ENCODE data around the gene RNU6-1.

Gene RNU6-1

DNA sequence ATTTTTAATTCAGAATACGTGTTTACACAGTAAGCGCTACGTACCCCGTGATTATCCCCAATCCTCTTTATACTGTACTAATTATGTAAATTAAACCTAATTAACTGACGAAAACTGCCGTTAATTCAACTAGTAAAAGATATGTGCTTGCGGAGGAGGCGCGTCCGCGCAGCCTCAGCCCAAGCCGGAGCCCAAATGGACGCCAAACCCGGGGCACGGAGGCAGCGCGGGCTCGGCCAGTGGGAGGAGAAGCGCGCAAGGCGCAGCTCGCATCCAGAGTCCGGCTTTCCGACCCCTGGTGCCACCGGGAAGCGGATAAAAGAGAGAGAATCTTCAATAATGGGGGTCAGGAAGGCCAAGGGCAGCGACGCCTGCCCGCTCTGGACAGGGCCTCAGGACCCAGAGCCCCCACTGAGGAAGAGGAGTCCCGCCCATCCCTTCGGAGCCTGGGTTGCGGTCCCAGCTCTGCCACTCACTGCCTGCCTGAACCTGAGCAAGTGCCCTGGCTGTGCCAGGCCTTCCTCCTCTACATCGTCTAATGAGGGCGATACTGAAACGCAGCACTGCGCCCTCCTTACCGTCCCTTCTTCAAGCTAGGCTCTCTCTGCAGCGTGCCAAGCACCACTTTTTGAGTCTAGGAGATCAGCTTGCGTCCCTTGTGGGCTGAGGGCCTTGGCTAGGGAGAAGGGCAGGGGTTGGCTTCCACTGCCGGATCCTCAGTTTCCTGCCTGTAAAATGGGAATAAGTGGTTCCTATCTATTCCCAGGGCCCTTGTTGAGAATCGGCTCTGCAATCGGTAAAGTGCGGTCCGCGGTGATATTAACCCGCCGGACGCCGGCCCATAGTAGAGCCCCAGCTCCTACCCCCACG lies 19.5 kb downstream of the RNU6-1 start:
- DNase-seq = no peak

DNA sequence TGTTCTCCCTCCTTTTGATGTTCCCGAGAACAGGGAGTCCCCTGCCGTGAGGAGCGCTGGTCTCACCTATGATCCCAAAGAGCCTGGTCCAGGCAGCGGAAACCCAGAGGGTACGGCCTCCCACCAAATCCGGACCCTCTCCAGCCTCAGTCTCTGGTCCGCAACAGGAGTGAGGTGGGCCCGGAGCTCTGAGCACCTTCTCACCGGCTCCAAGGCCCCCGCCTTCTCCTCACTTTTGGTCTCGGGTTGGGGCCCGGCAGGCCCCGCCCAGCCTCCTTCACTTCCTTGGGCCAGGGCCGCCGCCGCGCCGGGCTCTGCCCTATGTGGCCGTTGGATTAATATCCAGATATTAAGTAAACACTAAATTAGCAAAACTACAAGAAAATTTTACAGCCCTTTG lies 20.2 kb downstream of the RNU6-1 start:
- no peak for DNase-seq

GRCh38 chr15:67818464-67818863 lies 21.4 kb downstream of the RNU6-1 start:
- DNase-seq = no peak

GRCh38 chr15:67816668-67817067 lies 23.2 kb downstream of the RNU6-1 start:
- no peak for DNase-seq

GRCh38 chr15:67815036-67815592 lies 24.7 kb downstream of the RNU6-1 start:
- no peak for DNase-seq

DNA sequence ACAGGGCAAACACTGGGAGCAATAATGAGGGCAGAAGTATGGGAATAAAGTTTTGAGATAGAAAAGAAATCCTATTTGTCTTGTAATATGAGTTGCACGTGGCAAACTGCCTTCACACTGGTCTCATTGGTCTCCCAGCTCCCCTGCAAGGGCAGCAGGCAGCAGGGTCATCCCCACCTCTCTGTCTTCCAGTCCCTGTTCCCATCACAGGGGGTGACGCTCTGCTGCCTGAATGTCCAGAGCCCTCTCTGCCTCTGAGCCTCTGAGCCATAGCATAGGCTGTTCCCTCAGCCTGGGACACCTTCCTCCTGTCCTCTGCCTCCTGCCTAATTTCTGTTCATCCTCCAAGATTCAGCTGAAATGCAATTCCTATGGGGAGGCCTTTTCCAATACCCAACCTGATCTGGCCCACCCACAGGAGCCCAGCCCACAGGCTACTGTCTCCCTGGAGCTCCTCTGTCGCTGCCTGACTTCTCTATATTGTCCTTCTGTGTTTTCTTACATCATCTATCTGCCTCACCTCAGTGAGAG lies 26.7 kb downstream of the RNU6-1 start:
- no peak for DNase-seq

DNA sequence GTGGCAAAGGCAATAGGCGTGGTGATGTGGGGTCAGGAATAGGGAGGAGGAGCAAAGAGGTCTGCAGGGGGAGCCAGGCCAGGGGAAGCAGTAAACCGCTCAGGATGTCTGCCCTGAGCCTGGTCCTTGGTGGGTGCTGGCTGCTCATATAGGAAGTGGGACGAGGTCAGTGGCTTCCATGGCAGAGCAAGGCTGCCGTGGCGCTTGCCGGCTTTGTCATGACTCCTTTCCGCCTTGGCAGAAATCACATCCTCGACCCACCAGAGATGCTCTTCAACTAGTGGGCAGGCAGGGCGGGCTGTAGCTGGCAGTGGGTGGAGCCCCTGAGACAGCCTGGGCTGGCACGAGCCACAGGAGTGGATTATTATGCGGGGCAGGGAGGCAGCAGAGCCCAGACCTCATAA lies 27.6 kb downstream of the RNU6-1 start:
- DNase-seq = no peak

DNA sequence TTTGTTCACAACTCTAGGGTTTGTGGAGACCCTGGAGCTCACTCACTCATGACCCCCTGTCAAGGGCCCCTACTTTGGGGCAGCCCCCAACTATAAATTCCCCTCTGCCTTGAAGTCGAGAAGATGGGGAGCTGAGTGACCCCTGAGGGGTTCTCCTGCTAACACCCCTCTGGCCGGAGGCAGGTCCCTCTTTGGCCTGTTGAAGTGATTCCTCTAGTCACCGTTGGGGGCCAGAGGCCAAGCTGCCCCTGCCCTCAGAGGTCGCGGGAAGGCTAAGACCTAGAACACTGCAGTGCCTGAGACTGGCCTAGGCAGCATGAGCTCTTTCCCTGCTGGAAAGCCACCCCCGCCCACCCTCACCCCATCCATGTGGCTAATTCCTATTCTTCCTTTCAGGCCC lies 30.0 kb downstream of the RNU6-1 start:
- DNase-seq = no peak

GRCh38 chr15:67809441-67809840 lies 30.4 kb downstream of the RNU6-1 start:
- no peak for DNase-seq

DNA sequence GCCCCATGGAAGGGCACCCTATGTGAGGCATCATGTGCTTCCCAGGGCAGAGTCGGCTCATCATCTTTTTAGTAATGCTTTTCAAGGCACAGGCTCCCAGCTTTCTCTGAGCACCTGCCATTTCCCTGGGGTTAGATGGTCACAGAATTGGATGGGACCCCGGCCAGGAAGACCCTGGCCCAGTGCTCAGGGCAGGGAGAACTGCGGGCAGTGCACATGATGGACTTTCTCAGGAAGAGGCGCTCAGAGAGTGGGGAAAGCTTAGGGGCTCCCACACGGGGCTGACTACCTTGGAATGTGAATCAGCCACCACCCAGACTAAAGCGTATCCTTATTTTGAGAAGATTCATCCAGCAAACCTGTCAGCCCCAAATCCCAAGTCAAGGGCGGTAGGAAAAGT lies 31.0 kb downstream of the RNU6-1 start:
- no peak for DNase-seq

DNA sequence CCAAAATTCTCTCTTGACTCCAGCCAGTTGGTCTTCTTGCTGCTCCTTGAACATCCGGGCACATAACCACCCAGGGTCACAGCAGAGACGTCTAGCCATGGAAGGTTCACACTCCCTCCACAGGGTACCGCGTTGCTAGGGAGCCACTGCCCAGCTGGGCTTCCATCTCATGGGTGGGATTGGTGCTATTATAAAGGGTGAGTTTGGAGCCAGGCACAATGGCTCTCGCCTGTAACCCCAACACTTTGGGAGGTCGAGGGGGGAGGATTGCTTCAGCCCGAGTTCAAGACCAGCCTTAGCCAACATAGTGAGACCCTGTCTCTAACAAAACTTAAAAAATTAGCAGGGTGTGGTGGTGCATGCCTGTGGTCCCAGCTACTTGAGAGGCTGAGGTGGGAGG lies 32.0 kb downstream of the RNU6-1 start:
- DNase-seq = no peak

DNA sequence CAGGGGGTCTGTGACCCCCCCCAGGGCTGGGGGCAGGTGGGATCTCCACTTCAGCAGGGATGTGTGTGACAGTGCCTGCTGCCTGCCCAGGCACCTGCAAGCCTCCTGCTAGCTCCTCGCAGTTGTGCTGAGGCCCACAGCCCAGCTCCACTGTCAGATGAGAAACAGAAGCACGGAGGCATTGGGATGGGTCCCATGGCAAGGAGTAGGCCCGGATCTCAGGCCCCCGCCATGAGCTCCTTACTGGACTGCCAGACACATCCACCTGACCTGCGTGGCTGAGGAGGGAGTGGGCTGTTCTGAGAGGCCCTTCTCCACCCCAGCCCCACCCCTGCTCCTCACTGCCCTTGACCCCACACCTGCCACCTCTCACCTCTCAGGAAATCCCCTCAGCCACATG lies 32.7 kb downstream of the RNU6-1 start:
- DNase-seq = no peak

DNA sequence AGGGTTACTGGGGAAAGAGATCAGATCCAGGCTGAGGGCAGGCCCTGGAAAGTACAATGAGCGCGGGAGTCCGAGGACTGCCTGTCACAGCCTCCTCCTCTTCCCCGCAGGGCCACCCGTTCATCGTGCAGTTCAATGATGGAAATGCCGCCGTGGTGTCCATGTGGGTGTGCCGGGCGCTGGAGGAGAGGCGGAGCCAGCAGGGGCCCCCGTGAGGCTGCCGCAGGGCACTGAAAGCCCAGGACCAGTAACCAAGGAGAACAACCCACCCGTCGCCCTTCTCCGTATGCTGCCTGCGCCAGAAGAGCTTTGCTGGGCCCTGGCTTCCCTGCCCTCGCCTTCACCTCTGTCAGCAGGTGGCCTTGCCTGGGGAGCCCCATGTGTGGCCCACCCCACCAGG lies 33.3 kb downstream of the RNU6-1 start:
- DNase-seq = no peak

GRCh38 chr15:67805666-67806516 lies 34.0 kb downstream of the RNU6-1 start:
- DNase-seq = no peak

- no peak for DNase-seq
These were observed 34.7 kb downstream of the RNU6-1 start for GRCh38 chr15:67805008-67805665.

DNA sequence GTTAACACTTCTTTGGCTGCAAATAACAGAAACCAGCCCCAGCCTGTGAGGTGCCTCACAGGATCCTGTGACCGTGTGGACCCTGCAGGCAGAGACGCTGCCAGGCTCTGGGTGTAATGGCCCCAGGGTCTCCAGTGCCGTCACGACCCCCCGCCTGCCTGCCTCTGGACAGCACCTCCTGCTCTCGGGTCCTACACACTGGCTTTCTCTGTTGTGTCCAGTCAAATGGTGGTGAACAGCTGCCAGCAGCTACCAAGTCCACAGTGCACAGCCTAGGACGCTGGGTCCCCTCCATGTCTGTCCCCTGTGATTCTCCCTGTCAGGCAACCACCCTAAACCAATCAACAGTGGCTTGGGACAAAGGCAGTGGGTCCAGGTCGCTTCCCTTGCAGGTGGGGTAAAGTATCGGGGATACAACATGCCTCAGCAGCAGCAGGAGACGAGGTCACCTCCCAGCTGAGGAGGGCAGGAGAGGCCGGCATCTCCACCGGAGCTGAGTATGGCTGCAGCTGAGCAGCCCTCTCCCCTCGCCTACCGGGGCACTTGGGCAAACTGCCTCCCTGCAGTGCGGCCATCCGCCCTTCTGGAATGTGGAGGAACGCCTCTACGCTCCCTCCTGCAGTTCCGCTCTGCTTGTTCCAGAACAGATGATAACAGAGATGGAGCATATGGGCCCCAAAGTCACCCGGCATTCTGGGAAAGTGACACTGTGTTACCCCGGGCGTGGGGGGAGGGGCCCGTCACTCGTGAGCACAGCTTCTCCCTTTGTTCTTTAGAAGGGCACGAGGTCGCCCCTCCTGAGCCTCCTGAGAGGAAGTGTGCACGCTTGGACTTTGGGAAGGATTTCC lies 35.6 kb downstream of the RNU6-1 start:
- DNase-seq = no peak

GRCh38 chr15:67803299-67803698 lies 36.5 kb downstream of the RNU6-1 start:
- DNase-seq = no peak

DNA sequence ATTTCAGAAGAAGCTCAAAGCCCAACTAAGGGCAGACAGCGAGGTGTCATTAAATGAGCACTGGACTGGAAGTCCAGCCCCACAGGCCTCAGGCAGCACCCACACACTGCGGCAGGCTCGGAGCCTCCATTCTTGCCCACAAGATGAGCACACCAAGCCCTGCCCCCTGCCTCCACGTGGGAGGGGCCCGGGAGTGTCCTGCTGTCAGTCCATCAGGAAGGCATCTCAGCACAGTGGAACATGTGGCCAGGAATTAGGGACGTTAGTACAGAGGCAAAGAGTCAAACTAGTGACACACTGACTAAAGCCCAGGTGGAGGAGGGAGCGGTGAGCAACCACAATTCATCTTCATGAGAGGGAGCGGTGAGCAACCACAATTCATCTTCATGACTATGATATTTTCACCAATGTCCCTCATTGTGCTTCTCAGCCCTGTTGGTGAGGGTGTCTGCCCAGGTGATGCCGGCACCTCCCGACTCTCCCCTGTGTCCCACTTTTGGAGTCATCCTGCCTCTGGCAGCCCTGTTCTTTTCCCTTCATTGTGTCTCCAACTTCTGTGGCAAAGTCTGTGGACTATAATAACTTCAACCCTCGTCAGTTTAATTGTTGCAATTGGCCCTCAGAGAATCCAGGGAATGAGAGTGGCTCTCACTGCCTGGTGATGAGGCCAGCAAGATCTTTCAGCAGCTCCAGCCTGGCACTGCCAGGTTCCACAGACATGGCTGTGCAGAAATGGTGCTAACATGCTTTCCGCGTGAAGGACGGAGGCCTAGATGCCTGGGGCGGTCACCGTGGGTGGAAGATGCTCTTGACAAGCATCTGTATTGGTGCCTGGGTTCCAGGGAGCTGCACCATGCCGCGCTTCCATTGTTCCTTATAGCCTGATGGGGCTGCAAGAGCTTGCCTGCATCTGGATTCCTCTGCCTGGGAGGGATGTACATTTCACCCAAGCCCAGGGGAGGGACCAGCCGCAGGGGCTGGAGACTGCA lies 37.6 kb downstream of the RNU6-1 start:
- no peak for DNase-seq

GRCh38 chr15:67801142-67801541 lies 38.7 kb downstream of the RNU6-1 start:
- no peak for DNase-seq

GRCh38 chr15:67799801-67800205 lies 40.0 kb downstream of the RNU6-1 start:
- no peak for DNase-seq
